A673 (cell line): ENCODE data around the gene CCNDBP1. TPM values are rescaled to one million over a fixed set of nuclear protein-coding genes. Genes with fewer than 3 reads are reported as not detected.

ENCODE experiments used
- BruUV-seq: library from RNA; stranded (reverse); fragments of 400-500 nt; replicated peaks from 2 replicates; lab custom pipeline; 2021; lab: Mats Ljungman, UMichigan
- CTCF ChIA-PET: fragments of 300-600 bp; sonication (Branson Sonifier 250); formaldehyde crosslinking; loops from one replicate; lab custom pipeline; 2022; ENCODE audit warnings: antibody characterized with exemption; lab: Charles Lee
- POLR2A ChIA-PET: fragments of 300-600 bp; sonication (Branson Sonifier 250); formaldehyde crosslinking; loops from one replicate; lab custom pipeline; 2022; ENCODE audit warnings: antibody characterized with exemption; ENCODE audit not compliant: low non-redundant PET; lab: Charles Lee
- DNase-seq: peaks from one replicate; pipeline ENCODE4 v3.0.0-alpha.2; 2015; ENCODE audit warnings: low spot score
- H3K27ac ChIP-seq: fragments of 200-600 bp; sonication (generic); 2 replicates; pipeline ENCODE4 v1.5.1; 2016; ENCODE audit warnings: mixed run types, low read depth, mild to moderate bottlenecking, mixed read lengths, antibody characterized with exemption, low read length; ENCODE audit not compliant: poor library complexity, severe bottlenecking
- H3K27me3 ChIP-seq: fragments of 200-600 bp; sonication (generic); replicated peaks from 2 replicates; pipeline ENCODE4 v1.6.1; 2017; ENCODE audit warnings: mixed run types, low read depth, mild to moderate bottlenecking, mixed read lengths, antibody characterized with exemption, low read length; ENCODE audit not compliant: insufficient read depth, poor library complexity
- H3K36me3 ChIP-seq: fragments of 200-600 bp; sonication (generic); 2 replicates; pipeline ENCODE4 v1.6.1; 2016; ENCODE audit warnings: mixed run types, mild to moderate bottlenecking, mixed read lengths, antibody characterized with exemption, low read length; ENCODE audit not compliant: insufficient read depth, poor library complexity, severe bottlenecking
- H3K4me1 ChIP-seq: fragments of 200-600 bp; sonication (generic); 2 replicates; pipeline ENCODE4 v1.6.1; 2017; ENCODE audit warnings: mixed run types, mild to moderate bottlenecking, mixed read lengths, antibody characterized with exemption, low read length; ENCODE audit not compliant: insufficient read depth, poor library complexity, severe bottlenecking
- H3K4me3 ChIP-seq: fragments of 200-600 bp; sonication (generic); 2 replicates; pipeline ENCODE4 v1.5.1; 2016; ENCODE audit warnings: low read depth, mixed run types, mild to moderate bottlenecking, mixed read lengths, low read length; ENCODE audit not compliant: poor library complexity, severe bottlenecking
- H3K9me3 ChIP-seq: fragments of 200-600 bp; sonication (generic); 2 replicates; pipeline ENCODE4 v1.6.1; 2016; ENCODE audit warnings: mixed run types, low read depth, mild to moderate bottlenecking, mixed read lengths, antibody characterized with exemption, low read length; ENCODE audit not compliant: poor library complexity, severe bottlenecking
- CTCF ChIP-seq: fragments of 300-800, 200-600 bp; sonication (generic); conservative IDR thresholded peaks from 2 replicates; pipeline ENCODE4 v1.5.1; 2017; ENCODE audit warnings: low read depth, mild to moderate bottlenecking, antibody characterized with exemption, low read length, moderate library complexity, mixed read lengths
- EZH2 ChIP-seq: fragments of 200-600 bp; sonication (generic); IDR thresholded peaks from 2 replicates; pipeline ENCODE4 v1.6.1; 2017; ENCODE audit warnings: borderline replicate concordance, low read depth, mild to moderate bottlenecking, mixed read lengths, antibody characterized with exemption, low read length; ENCODE audit not compliant: poor library complexity, severe bottlenecking
- intact Hi-C: fragments of 100-400 bp; cut with micrococcal nuclease; formaldehyde crosslinking; loops from one replicate; pipeline ENCODE4 v1.10.0; 2022; ENCODE audit not compliant: unreplicated experiment
- total RNA-seq: library from RNA; stranded (reverse); gene quantifications from 2 replicates; pipeline ENCODE4 v1.2.3, GENCODE V29; 2021

Gene CCNDBP1
- total RNA-seq, 1 experiment from 2014 or later, result 16.7 TPM

- CTCF ChIA-PET, result no interaction called here
- H3K4me3 ChIP-seq, result no peak overlapping the region
- TF ChIP-seq EZH2, result no peak
- no peaks in the 10 kb centered on the region for H3K9me3 ChIP-seq
- no peak for DNase-seq
- H3K27me3 ChIP-seq, result no peaks in the 10 kb centered on the region
- H3K36me3 ChIP-seq, result no peaks in the 10 kb centered on the region
- intact Hi-C loops, result no loop called here
- no peak overlapping the region for H3K27ac ChIP-seq
- POLR2A ChIA-PET, result no interaction called here
- H3K4me1 ChIP-seq, result peaks cover 5% of the 10 kb centered on the region
- no TSS peak for BruUV-seq
These were observed 39.0 kb upstream of the CCNDBP1 start for GRCh38 chr15:43146184-43146583.

GRCh38 chr15:43150191-43150929 is 34.8 kb upstream of the CCNDBP1 start:
- Histone ChIP-seq H3K9me3 (no peaks in the 10 kb centered on the region), H3K27me3 (no peaks in the 10 kb centered on the region), H3K36me3 (no peaks in the 10 kb centered on the region), H3K4me1 (peaks cover 5% of the 10 kb centered on the region), H3K27ac (peak overlapping the region; percentile 38), H3K4me3 (no peak overlapping the region)
- peak; percentile 89 for DNase-seq
- no peak for TF ChIP-seq EZH2
- TF ChIP-seq CTCF, result no peak
- ChIA-PET POLR2A (interaction anchor here (0.6 kb wide), 1 partner anchor 567 kb away, joined by 3 read pairs; no protein-coding TSS in a partner anchor), CTCF (no interaction called here)
- intact Hi-C loops, result no loop called here
- BruUV-seq, result no TSS peak

DNA sequence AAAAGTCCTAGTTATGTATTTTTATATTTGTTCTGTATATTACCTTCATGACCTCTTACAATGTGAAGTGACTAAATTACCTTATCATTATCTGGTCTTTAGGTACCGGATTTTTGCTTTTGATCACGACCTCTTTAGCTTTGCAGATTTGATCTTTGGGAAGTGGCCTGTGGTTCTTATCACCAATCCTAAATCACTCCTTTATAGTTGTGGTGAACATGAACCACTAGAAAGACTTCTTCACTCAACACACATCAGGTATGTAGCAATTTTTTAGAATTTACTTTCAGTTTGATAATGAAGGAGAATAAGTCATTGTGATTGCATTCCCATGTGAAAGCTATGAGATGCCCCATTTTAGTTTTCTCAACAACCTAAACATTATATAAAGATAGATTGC is 33.5 kb upstream of the CCNDBP1 start:
- DNase-seq, result no peak
- ChIA-PET POLR2A (no interaction called here), CTCF (no interaction called here)
- Histone ChIP-seq H3K27ac (no peak overlapping the region), H3K27me3 (no peaks in the 10 kb centered on the region), H3K36me3 (no peaks in the 10 kb centered on the region), H3K9me3 (no peaks in the 10 kb centered on the region), H3K4me3 (no peak overlapping the region), H3K4me1 (peaks cover 5% of the 10 kb centered on the region)
- TF ChIP-seq EZH2, result no peak
- intact Hi-C loops, result no loop called here
- no TSS peak for BruUV-seq

DNA sequence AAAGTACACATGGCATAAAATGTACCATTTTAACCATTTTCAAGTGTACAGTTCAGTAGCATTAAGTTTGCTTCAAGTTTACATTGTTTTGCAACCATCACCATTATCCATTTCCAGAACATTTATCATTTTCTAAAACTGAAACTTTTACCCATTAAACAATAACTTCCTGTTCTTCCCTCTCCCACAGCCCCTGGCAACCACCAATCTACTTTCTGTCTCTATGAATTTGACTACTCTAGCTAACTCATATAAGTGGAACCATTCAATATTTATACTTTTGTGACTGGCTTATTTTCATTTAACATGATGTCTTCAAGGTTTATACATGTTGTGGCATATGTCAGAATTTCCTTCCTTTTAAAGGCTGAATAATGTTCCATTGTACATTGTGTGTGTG is 31.9 kb upstream of the CCNDBP1 start:
- Histone ChIP-seq H3K4me3 (no peak overlapping the region), H3K4me1 (peaks cover 5% of the 10 kb centered on the region), H3K36me3 (no peaks in the 10 kb centered on the region), H3K27ac (no peak overlapping the region), H3K27me3 (no peaks in the 10 kb centered on the region), H3K9me3 (no peaks in the 10 kb centered on the region)
- no peak for DNase-seq
- TF ChIP-seq CTCF, result no peak
- no peak for TF ChIP-seq EZH2
- POLR2A ChIA-PET, result no interaction called here
- BruUV-seq, result no TSS peak
- CTCF ChIA-PET, result no interaction called here
- intact Hi-C loops, result no loop called here
